Mesendoderm (in vitro differentiated cells): ENCODE results near the gene SMCO3. TPM values are rescaled to one million over a fixed set of nuclear protein-coding genes. Genes with fewer than 3 reads are reported as not detected.

Experiments used
- DNase-seq: peaks from one replicate; pipeline ENCODE4 v3.0.0; 2013
- H2AK5ac ChIP-seq: 2 replicates; pipeline ENCODE4 v1.6.1; 2013; ENCODE audit warnings: low read length, inconsistent platforms
- H2BK120ac ChIP-seq: 2 replicates; pipeline ENCODE4 v1.6.1; 2013; ENCODE audit warnings: low read depth, mild to moderate bottlenecking, low read length, moderate library complexity, mixed read lengths
- H2BK15ac ChIP-seq: replicated peaks from 2 replicates; pipeline ENCODE4 v1.6.1; 2013; ENCODE audit warnings: low read depth, mild to moderate bottlenecking, moderate library complexity
- H2BK5ac ChIP-seq: 2 replicates; pipeline ENCODE4 v1.6.1; 2013; ENCODE audit warnings: low read length, inconsistent platforms
- H3K18ac ChIP-seq: 2 replicates; pipeline ENCODE4 v1.6.1; 2013; ENCODE audit warnings: mild to moderate bottlenecking, low read length, mixed read lengths
- H3K23ac ChIP-seq: one replicate; pipeline ENCODE4 v1.6.1; 2013; ENCODE audit warnings: low read length
- H3K27ac ChIP-seq: 2 replicates; pipeline ENCODE4 v1.5.1; 2013; ENCODE audit warnings: low read depth, mild to moderate bottlenecking, inconsistent platforms, low read length, moderate library complexity
- H3K27me3 ChIP-seq: 2 replicates; pipeline ENCODE4 v1.6.1; 2013; ENCODE audit warnings: low read length, control low read depth, mild to moderate bottlenecking, inconsistent platforms; ENCODE audit not compliant: insufficient read depth, poor library complexity
- H3K36me3 ChIP-seq: 2 replicates; pipeline ENCODE4 v1.6.1; 2013; ENCODE audit warnings: low read length, inconsistent platforms; ENCODE audit not compliant: control insufficient read depth, insufficient read depth
- H3K4ac ChIP-seq: one replicate; pipeline ENCODE4 v1.6.1; 2013; ENCODE audit warnings: low read depth, mild to moderate bottlenecking, low read length, moderate library complexity
- H3K4me1 ChIP-seq: 2 replicates; pipeline ENCODE4 v1.6.1; 2013; ENCODE audit warnings: low read depth, low read length, inconsistent platforms; ENCODE audit not compliant: control insufficient read depth
- H3K4me2 ChIP-seq: 2 replicates; pipeline ENCODE4 v1.6.1; 2013; ENCODE audit warnings: low read length
- H3K4me3 ChIP-seq: 2 replicates; pipeline ENCODE4 v1.5.1; 2013; ENCODE audit warnings: mild to moderate bottlenecking, low read length
- H3K56ac ChIP-seq: one replicate; pipeline ENCODE4 v1.6.1; 2013; ENCODE audit warnings: low read length
- H3K79me1 ChIP-seq: 2 replicates; pipeline ENCODE4 v1.6.1; 2013; ENCODE audit warnings: low read length, inconsistent platforms
- H3K79me2 ChIP-seq: 2 replicates; pipeline ENCODE4 v1.6.1; 2013; ENCODE audit warnings: mild to moderate bottlenecking, low read length; ENCODE audit not compliant: control insufficient read depth, insufficient read depth
- H3K9ac ChIP-seq: 2 replicates; pipeline ENCODE4 v1.6.1; 2013; ENCODE audit warnings: low read length, inconsistent platforms
- H4K5ac ChIP-seq: one replicate; pipeline ENCODE4 v1.6.1; 2013; ENCODE audit warnings: low read length
- H4K8ac ChIP-seq: one replicate; pipeline ENCODE4 v1.6.1; 2013; ENCODE audit warnings: low read depth, mild to moderate bottlenecking, control low read depth, low read length, moderate library complexity
- WGBS: extraction: QIAGEN DNeasy Blood & Tissue Kit; methylation state at CpG from one replicate; pipeline ENCODE4 v1.1.7; 2013; ENCODE audit warnings: low lambda C conversion rate, missing lambda C conversion rate; ENCODE audit not compliant: insufficient coverage; ENCODE audit errors: extremely low coverage; 5-methylcytosine and 5-hydroxymethylcytosine counted together
- polyA plus RNA-seq, 2 experiments: library from polyadenylated mRNA; stranded (reverse); fragments of 200-250 nt; gene quantifications; one replicate each; pipeline ENCODE4 v1.2.3, GENCODE V29; 2013

SMCO3 gene
- polyA plus RNA-seq (2013, experiment 1 of 2) = not detected
- polyA plus RNA-seq (2013, experiment 2 of 2) = not detected

- H3K4me3 ChIP-seq = no peak within 1 kb of the TSS
- no peak within 1 kb of the TSS for H4K8ac ChIP-seq
- no peaks in the 10 kb centered on the region for H3K79me1 ChIP-seq
- DNase-seq = no peak
- no peaks in the 10 kb centered on the region for H3K36me3 ChIP-seq
- no peaks in the 10 kb centered on the region for H3K79me2 ChIP-seq
- no peak within 1 kb of the TSS for H2BK15ac ChIP-seq
- H3K27me3 ChIP-seq = no peaks in the 10 kb centered on the region
- H2BK120ac ChIP-seq = no peak within 1 kb of the TSS
- no peak within 1 kb of the TSS for H2BK5ac ChIP-seq
- H3K4me1 ChIP-seq = no peaks in the 10 kb centered on the region
- H4K5ac ChIP-seq = no peak within 1 kb of the TSS
- no peak within 1 kb of the TSS for H3K23ac ChIP-seq
- H2AK5ac ChIP-seq = no peak within 1 kb of the TSS
- H3K9ac ChIP-seq = no peak within 1 kb of the TSS
- no peak within 1 kb of the TSS for H3K18ac ChIP-seq
- H3K27ac ChIP-seq = no peak within 1 kb of the TSS
- no peak within 1 kb of the TSS for H3K4ac ChIP-seq
- WGBS = no CpG with 5 or more reads among the region's 3 CpGs
- no peak within 1 kb of the TSS for H3K4me2 ChIP-seq
- H3K56ac ChIP-seq = no peak within 1 kb of the TSS
Measured at GRCh38 chr12:14814014-14814413, at the start of gene SMCO3. TSS of gene SMCO3 (minus strand) at chr12:14814182. CDS start at chr12:14806680, 7,502 bp downstream.

GRCh38 chr12:14860490-14860889 is 46.5 kb upstream of the SMCO3 start:
- H3K4ac ChIP-seq = no peak overlapping the region
- H3K4me3 ChIP-seq = no peak overlapping the region
- H2BK15ac ChIP-seq = no peak overlapping the region
- H3K27ac ChIP-seq = no peak overlapping the region
- H3K79me2 ChIP-seq = no peaks in the 10 kb centered on the region
- H3K23ac ChIP-seq = no peak overlapping the region
- DNase-seq = no peak
- H4K5ac ChIP-seq = no peak overlapping the region
- no peaks in the 10 kb centered on the region for H3K4me1 ChIP-seq
- H2BK5ac ChIP-seq = no peak overlapping the region
- H2BK120ac ChIP-seq = no peak overlapping the region
- no peak overlapping the region for H2AK5ac ChIP-seq
- H3K36me3 ChIP-seq = no peaks in the 10 kb centered on the region
- no peak overlapping the region for H3K9ac ChIP-seq
- H4K8ac ChIP-seq = no peak overlapping the region
- H3K56ac ChIP-seq = no peak overlapping the region
- no peaks in the 10 kb centered on the region for H3K27me3 ChIP-seq
- no peaks in the 10 kb centered on the region for H3K79me1 ChIP-seq
- H3K4me2 ChIP-seq = no peak overlapping the region
- no peak overlapping the region for H3K18ac ChIP-seq

GRCh38 chr12:14858513-14858912 is 44.5 kb upstream of the SMCO3 start:
- H3K79me2 ChIP-seq = no peaks in the 10 kb centered on the region
- H3K9ac ChIP-seq = no peak overlapping the region
- H3K36me3 ChIP-seq = no peaks in the 10 kb centered on the region
- no peak overlapping the region for H2AK5ac ChIP-seq
- no peak overlapping the region for H2BK5ac ChIP-seq
- H2BK15ac ChIP-seq = no peak overlapping the region
- no peaks in the 10 kb centered on the region for H3K79me1 ChIP-seq
- no peak overlapping the region for H3K4ac ChIP-seq
- no peaks in the 10 kb centered on the region for H3K4me1 ChIP-seq
- no peak overlapping the region for H3K56ac ChIP-seq
- WGBS = no CpG with 5 or more reads among the region's 1 CpG
- H4K8ac ChIP-seq = no peak overlapping the region
- H3K27me3 ChIP-seq = no peaks in the 10 kb centered on the region
- H2BK120ac ChIP-seq = no peak overlapping the region
- no peak for DNase-seq
- no peak overlapping the region for H4K5ac ChIP-seq
- no peak overlapping the region for H3K27ac ChIP-seq
- H3K4me2 ChIP-seq = no peak overlapping the region
- no peak overlapping the region for H3K18ac ChIP-seq
- no peak overlapping the region for H3K4me3 ChIP-seq
- no peak overlapping the region for H3K23ac ChIP-seq

- H3K4me2 ChIP-seq = no peak overlapping the region
- H3K9ac ChIP-seq = no peak overlapping the region
- H3K4me1 ChIP-seq = no peaks in the 10 kb centered on the region
- no peak overlapping the region for H2BK15ac ChIP-seq
- H3K4ac ChIP-seq = no peak overlapping the region
- no peak overlapping the region for H3K4me3 ChIP-seq
- H2BK120ac ChIP-seq = no peak overlapping the region
- H3K23ac ChIP-seq = no peak overlapping the region
- H3K36me3 ChIP-seq = no peaks in the 10 kb centered on the region
- H3K27me3 ChIP-seq = no peaks in the 10 kb centered on the region
- no CpG with 5 or more reads among the region's 6 CpGs for WGBS
- no peak overlapping the region for H4K5ac ChIP-seq
- DNase-seq = no peak
- H3K27ac ChIP-seq = no peak overlapping the region
- H3K18ac ChIP-seq = no peak overlapping the region
- H2AK5ac ChIP-seq = no peak overlapping the region
- H3K79me1 ChIP-seq = no peaks in the 10 kb centered on the region
- H3K79me2 ChIP-seq = no peaks in the 10 kb centered on the region
- H4K8ac ChIP-seq = no peak overlapping the region
- no peak overlapping the region for H2BK5ac ChIP-seq
- H3K56ac ChIP-seq = no peak overlapping the region
Measured at GRCh38 chr12:14854586-14855183, 40.7 kb upstream of the SMCO3 start.

- no CpG with 5 or more reads among the region's 3 CpGs for WGBS
- H3K79me2 ChIP-seq = no peaks in the 10 kb centered on the region
- no peak overlapping the region for H2BK120ac ChIP-seq
- no peaks in the 10 kb centered on the region for H3K4me1 ChIP-seq
- no peak for DNase-seq
- H3K27me3 ChIP-seq = no peaks in the 10 kb centered on the region
- no peak overlapping the region for H3K9ac ChIP-seq
- no peak overlapping the region for H3K4me2 ChIP-seq
- H4K8ac ChIP-seq = no peak overlapping the region
- H3K18ac ChIP-seq = no peak overlapping the region
- H2BK5ac ChIP-seq = no peak overlapping the region
- H2AK5ac ChIP-seq = no peak overlapping the region
- no peak overlapping the region for H3K4me3 ChIP-seq
- H4K5ac ChIP-seq = no peak overlapping the region
- no peaks in the 10 kb centered on the region for H3K79me1 ChIP-seq
- H3K4ac ChIP-seq = no peak overlapping the region
- no peak overlapping the region for H3K23ac ChIP-seq
- H2BK15ac ChIP-seq = no peak overlapping the region
- H3K27ac ChIP-seq = no peak overlapping the region
- H3K56ac ChIP-seq = no peak overlapping the region
- no peaks in the 10 kb centered on the region for H3K36me3 ChIP-seq
Measured at GRCh38 chr12:14853961-14854360, 40.0 kb upstream of the SMCO3 start.

- Histone ChIP-seq H3K56ac (no peak overlapping the region), H3K4me1 (no peaks in the 10 kb centered on the region), H2AK5ac (no peak overlapping the region), H3K27ac (no peak overlapping the region), H3K23ac (no peak overlapping the region), H3K4me3 (no peak overlapping the region), H2BK15ac (no peak overlapping the region), H3K4ac (no peak overlapping the region), H3K79me1 (no peaks in the 10 kb centered on the region), H2BK5ac (no peak overlapping the region), H4K8ac (no peak overlapping the region), H4K5ac (no peak overlapping the region), H3K27me3 (no peaks in the 10 kb centered on the region), H3K79me2 (no peaks in the 10 kb centered on the region), H3K18ac (no peak overlapping the region), H3K4me2 (no peak overlapping the region), H3K9ac (no peak overlapping the region), H2BK120ac (no peak overlapping the region), H3K36me3 (no peaks in the 10 kb centered on the region)
- no peak for DNase-seq
Measured at GRCh38 chr12:14852880-14853279, 38.9 kb upstream of the SMCO3 start.
